Suppressor macrophage treated with lipopolysaccharide for 4 hours (primary cell): ENCODE results near the gene PHTF1.

ENCODE experiments used
- DNase-seq: peaks from one replicate; pipeline ENCODE4 v3.0.0-alpha.2; 2020

PHTF1 gene

GRCh38 chr1:113662101-113662500 is 97.2 kb downstream of the PHTF1 start:
- DNase-seq = no peak

GRCh38 chr1:113660088-113660487 is 99.2 kb downstream of the PHTF1 start:
- DNase-seq = no peak

- DNase-seq = no peak
These were observed 99.7 kb downstream of the PHTF1 start for GRCh38 chr1:113659556-113659955.

- DNase-seq = no peak
These were observed 100.3 kb downstream of the PHTF1 start for GRCh38 chr1:113659035-113659434.

GRCh38 chr1:113657556-113658063 is 101.7 kb downstream of the PHTF1 start:
- DNase-seq = no peak

GRCh38 chr1:113657126-113657525 is 102.2 kb downstream of the PHTF1 start:
- no peak for DNase-seq

- no peak for DNase-seq
These were observed 104.4 kb downstream of the PHTF1 start for GRCh38 chr1:113654883-113655282.

- DNase-seq = no peak
These were observed 105.5 kb downstream of the PHTF1 start for GRCh38 chr1:113653741-113654140.

- DNase-seq = no peak
These were observed 106.5 kb downstream of the PHTF1 start for GRCh38 chr1:113652771-113653170.

- no peak for DNase-seq
These were observed 110.8 kb downstream of the PHTF1 start for GRCh38 chr1:113648478-113648877.

GRCh38 chr1:113647164-113647563 is 112.1 kb downstream of the PHTF1 start:
- no peak for DNase-seq
